Astrocyte (in vitro differentiated cells and primary cell): ENCODE data around the gene PACSIN1.

ENCODE experiments used
- EZH2 ChIP-seq: IDR thresholded peaks from 2 replicates; pipeline ENCODE4 v1.6.1; 2012; ENCODE audit warnings: mild to moderate bottlenecking, low read length, inconsistent platforms; ENCODE audit not compliant: insufficient read depth
- TF ChIP-seq, protein P1 (sequence below): IDR thresholded peaks from 2 replicates; pipeline ENCODE4 v1.5.1; 2011; ENCODE audit warnings: low read depth, mild to moderate bottlenecking, inconsistent platforms, low read length, moderate library complexity; ENCODE audit not compliant: insufficient read depth

- no peak for TF ChIP-seq EZH2
- TF ChIP-seq, protein P1, sequence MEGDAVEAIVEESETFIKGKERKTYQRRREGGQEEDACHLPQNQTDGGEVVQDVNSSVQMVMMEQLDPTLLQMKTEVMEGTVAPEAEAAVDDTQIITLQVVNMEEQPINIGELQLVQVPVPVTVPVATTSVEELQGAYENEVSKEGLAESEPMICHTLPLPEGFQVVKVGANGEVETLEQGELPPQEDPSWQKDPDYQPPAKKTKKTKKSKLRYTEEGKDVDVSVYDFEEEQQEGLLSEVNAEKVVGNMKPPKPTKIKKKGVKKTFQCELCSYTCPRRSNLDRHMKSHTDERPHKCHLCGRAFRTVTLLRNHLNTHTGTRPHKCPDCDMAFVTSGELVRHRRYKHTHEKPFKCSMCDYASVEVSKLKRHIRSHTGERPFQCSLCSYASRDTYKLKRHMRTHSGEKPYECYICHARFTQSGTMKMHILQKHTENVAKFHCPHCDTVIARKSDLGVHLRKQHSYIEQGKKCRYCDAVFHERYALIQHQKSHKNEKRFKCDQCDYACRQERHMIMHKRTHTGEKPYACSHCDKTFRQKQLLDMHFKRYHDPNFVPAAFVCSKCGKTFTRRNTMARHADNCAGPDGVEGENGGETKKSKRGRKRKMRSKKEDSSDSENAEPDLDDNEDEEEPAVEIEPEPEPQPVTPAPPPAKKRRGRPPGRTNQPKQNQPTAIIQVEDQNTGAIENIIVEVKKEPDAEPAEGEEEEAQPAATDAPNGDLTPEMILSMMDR: no peak
Observed at GRCh38 chr6:34546551-34547321, 80.9 kb downstream of the PACSIN1 start.
